HepG2 (cell line): ENCODE results near the gene PDE3B. TPM values are rescaled to one million over a fixed set of nuclear protein-coding genes. Genes with fewer than 3 reads are reported as not detected.

Experiments used
- FOXA1 ChIP-seq, 2 experiments: fragments of 450-650 bp in 1 of 2; sonication (generic) in 1 of 2; formaldehyde crosslinking in 1 of 2; IDR thresholded peaks; 2 replicates each; pipeline versions ENCODE4 v1.4.0 to v1.6.1; 2016 to 2020; ENCODE audit warnings: missing genetic modification reagents in 1 of 2
- HDAC2 ChIP-seq: sonication (generic); formaldehyde crosslinking; IDR thresholded peaks from 2 replicates; pipeline ENCODE4 v1.4.0; 2020; ENCODE audit warnings: missing genetic modification reagents
- HNRNPK ChIP-seq: fragments of 200-400 bp; formaldehyde crosslinking; IDR thresholded peaks from 2 replicates; pipeline ENCODE4 v1.6.1; 2018; ENCODE audit warnings: low read length, low read depth, moderate library complexity, mild to moderate bottlenecking; ENCODE audit not compliant: poor library complexity, severe bottlenecking
- KDM3A ChIP-seq: IDR thresholded peaks from 2 replicates; pipeline ENCODE4 v1.6.1; 2018; ENCODE audit warnings: low read depth, missing compliant biosample characterization
- MAFF ChIP-seq: IDR thresholded peaks from 2 replicates; pipeline ENCODE4 v1.6.1; 2011; ENCODE audit warnings: low read depth, low read length, improper control_type of control experiment
- PCBP1 ChIP-seq: fragments of 200-400 bp; formaldehyde crosslinking; IDR thresholded peaks from 2 replicates; pipeline ENCODE4 v1.6.1; 2017; ENCODE audit warnings: mild to moderate bottlenecking, low read depth, low read length, borderline replicate concordance
- SIN3A ChIP-seq: IDR thresholded peaks from 2 replicates; pipeline ENCODE4 v1.6.1; 2011; ENCODE audit warnings: low read depth, mild to moderate bottlenecking, control low read depth, low read length, borderline replicate concordance
- SKI ChIP-seq: fragments of 450-650 bp; IDR thresholded peaks from one replicate; pipeline ENCODE4 v1.6.1; 2018; ENCODE audit warnings: mild to moderate bottlenecking; ENCODE audit not compliant: partially characterized antibody
- ZIK1 ChIP-seq: sonication (generic); formaldehyde crosslinking; IDR thresholded peaks from 2 replicates; pipeline ENCODE4 v1.5.0; 2020; ENCODE audit warnings: mild to moderate bottlenecking, low read depth, missing genetic modification reagents, borderline replicate concordance
- polyA plus RNA-seq, 8 experiments: library from polyadenylated mRNA; depleted of rRNA in 3 of 8; stranded (reverse) in 7 of 8; unstranded in 1 of 8; fragments of >200 nt; fragmentation: Illumina TruSeq in 4 of 8; extraction: Trizol in 4 of 8; gene quantifications; 2 replicates each; pipeline versions ENCODE4 v1.2.1 to v1.2.3, GENCODE V29; 2011 to 2016; ENCODE audit warnings: low read depth in 4 of 8, missing spikeins in 1 of 8, mixed read lengths in 1 of 8; ENCODE audit not compliant: insufficient read depth in 1 of 8
- total RNA-seq, 5 experiments: library from RNA; depleted of rRNA; stranded (reverse); fragments of >200 nt; fragmentation: Illumina TruSeq; extraction: Trizol; gene quantifications; 2 replicates each; pipeline ENCODE4 v1.2.3, GENCODE V29; 2016; ENCODE audit warnings: low read depth in 1 of 5
- TF ChIP-seq, protein P1 (sequence below): sonication (generic); formaldehyde crosslinking; IDR thresholded peaks from 2 replicates; pipeline ENCODE4 v1.4.0; 2020; ENCODE audit warnings: mild to moderate bottlenecking, missing genetic modification reagents
- TF ChIP-seq, protein P2 (sequence below), 2 experiments: sonication (generic) in 1 of 2; formaldehyde crosslinking in 1 of 2; IDR thresholded peaks; 2 replicates each; pipeline versions ENCODE4 v1.5.1 to v1.6.1; 2011 to 2020; ENCODE audit warnings: borderline replicate concordance in 1 of 2, low read depth in 1 of 2, low read length in 1 of 2, mild to moderate bottlenecking in 1 of 2, missing genetic modification reagents in 1 of 2, moderate library complexity in 1 of 2
- TF ChIP-seq, protein P3 (sequence below), 2 experiments: fragments of 450-650 bp in 1 of 2; sonication (generic) in 1 of 2; formaldehyde crosslinking in 1 of 2; IDR thresholded peaks; 2 replicates each; pipeline versions ENCODE4 v1.6.1 to v1.8.0; 2016 to 2022; ENCODE audit warnings: antibody characterized with exemption in 1 of 2, mild to moderate bottlenecking in 1 of 2, missing genetic modification reagents in 1 of 2

PDE3B gene
- total and polyA plus RNA-seq, 2 of the 13 experiments (the other 11 are each of a cell fraction or from before 2014, with no cell fraction given) = 14.1 to 26.5 TPM

DNA sequence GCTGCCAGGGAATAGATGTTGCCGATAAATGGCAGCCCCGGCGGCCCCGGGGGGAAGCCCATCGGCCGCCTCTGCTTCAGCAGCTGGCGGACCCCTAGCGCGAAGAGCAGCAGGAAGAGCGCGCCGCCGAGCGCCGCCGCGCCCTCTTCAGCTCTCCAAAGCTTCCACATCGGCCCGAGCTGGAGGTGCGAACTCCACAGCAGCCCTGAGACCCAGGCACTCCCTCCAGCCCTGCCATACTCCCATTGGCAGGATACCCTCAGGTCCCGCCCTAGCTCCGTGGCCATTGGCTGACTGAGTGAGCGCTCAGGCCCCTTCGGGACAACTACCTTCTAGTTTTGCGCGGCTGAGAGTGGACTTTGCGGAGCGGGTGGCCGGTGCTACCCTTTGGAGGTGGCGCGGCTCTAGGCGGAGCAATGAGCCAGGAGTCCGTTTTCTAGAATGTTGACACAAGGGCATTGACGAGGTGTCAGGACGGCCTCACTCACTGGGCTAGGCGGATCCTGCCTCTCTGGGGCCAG lies 248.5 kb downstream of the PDE3B start, which contains the start of gene CYP2R1 (continued):
- TF ChIP-seq PCBP1 (no peak), HDAC2 (CRISPR knock-in tag) (peak; percentile 66), SKI (no peak), ZIK1 (CRISPR knock-in tag) (no peak), SIN3A (no peak), HNRNPK (no peak), MAFF (no peak), FOXA1 (IDR thresholded peaks at IDR 0.05) (no peak), FOXA1 (CRISPR knock-in tag; IDR thresholded peaks at IDR 0.05) (peak; percentile 60), KDM3A (CRISPR knock-in tag) (0 out of 2 replicates have a peak, but pooled peaks have one; percentile 50)
- TF ChIP-seq, protein P1, sequence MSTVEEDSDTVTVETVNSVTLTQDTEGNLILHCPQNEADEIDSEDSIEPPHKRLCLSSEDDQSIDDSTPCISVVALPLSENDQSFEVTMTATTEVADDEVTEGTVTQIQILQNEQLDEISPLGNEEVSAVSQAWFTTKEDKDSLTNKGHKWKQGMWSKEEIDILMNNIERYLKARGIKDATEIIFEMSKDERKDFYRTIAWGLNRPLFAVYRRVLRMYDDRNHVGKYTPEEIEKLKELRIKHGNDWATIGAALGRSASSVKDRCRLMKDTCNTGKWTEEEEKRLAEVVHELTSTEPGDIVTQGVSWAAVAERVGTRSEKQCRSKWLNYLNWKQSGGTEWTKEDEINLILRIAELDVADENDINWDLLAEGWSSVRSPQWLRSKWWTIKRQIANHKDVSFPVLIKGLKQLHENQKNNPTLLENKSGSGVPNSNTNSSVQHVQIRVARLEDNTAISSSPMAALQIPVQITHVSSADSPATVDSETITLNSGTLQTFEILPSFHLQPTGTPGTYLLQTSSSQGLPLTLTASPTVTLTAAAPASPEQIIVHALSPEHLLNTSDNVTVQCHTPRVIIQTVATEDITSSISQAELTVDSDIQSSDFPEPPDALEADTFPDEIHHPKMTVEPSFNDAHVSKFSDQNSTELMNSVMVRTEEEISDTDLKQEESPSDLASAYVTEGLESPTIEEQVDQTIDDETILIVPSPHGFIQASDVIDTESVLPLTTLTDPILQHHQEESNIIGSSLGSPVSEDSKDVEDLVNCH (CRISPR knock-in tag) = no peak
- TF ChIP-seq, protein P2, sequence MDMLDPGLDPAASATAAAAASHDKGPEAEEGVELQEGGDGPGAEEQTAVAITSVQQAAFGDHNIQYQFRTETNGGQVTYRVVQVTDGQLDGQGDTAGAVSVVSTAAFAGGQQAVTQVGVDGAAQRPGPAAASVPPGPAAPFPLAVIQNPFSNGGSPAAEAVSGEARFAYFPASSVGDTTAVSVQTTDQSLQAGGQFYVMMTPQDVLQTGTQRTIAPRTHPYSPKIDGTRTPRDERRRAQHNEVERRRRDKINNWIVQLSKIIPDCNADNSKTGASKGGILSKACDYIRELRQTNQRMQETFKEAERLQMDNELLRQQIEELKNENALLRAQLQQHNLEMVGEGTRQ (IDR thresholded peaks at IDR 0.05; ENCODE audit: low read depth, low read length) = no peak
- TF ChIP-seq, protein P2 (CRISPR knock-in tag; IDR thresholded peaks at IDR 0.05; ENCODE audit: borderline replicate concordance) = no peak
- TF ChIP-seq, protein P3, sequence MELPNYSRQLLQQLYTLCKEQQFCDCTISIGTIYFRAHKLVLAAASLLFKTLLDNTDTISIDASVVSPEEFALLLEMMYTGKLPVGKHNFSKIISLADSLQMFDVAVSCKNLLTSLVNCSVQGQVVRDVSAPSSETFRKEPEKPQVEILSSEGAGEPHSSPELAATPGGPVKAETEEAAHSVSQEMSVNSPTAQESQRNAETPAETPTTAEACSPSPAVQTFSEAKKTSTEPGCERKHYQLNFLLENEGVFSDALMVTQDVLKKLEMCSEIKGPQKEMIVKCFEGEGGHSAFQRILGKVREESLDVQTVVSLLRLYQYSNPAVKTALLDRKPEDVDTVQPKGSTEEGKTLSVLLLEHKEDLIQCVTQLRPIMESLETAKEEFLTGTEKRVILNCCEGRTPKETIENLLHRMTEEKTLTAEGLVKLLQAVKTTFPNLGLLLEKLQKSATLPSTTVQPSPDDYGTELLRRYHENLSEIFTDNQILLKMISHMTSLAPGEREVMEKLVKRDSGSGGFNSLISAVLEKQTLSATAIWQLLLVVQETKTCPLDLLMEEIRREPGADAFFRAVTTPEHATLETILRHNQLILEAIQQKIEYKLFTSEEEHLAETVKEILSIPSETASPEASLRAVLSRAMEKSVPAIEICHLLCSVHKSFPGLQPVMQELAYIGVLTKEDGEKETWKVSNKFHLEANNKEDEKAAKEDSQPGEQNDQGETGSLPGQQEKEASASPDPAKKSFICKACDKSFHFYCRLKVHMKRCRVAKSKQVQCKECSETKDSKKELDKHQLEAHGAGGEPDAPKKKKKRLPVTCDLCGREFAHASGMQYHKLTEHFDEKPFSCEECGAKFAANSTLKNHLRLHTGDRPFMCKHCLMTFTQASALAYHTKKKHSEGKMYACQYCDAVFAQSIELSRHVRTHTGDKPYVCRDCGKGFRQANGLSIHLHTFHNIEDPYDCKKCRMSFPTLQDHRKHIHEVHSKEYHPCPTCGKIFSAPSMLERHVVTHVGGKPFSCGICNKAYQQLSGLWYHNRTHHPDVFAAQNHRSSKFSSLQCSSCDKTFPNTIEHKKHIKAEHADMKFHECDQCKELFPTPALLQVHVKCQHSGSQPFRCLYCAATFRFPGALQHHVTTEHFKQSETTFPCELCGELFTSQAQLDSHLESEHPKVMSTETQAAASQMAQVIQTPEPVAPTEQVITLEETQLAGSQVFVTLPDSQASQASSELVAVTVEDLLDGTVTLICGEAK (IDR thresholded peaks at IDR 0.05) = no peak
- TF ChIP-seq, protein P3 (CRISPR knock-in tag; IDR thresholded peaks at IDR 0.05) = no peak
